ENCODE measurements around the gene RAPH1. TPM values are rescaled to one million over a fixed set of nuclear protein-coding genes. Genes with fewer than 3 reads are reported as not detected.
"Not testable (repeated sequence)": the region's sequence is repeated elsewhere in the genome, so short reads cannot be mapped to it uniquely, and the experiment has no call there.

Gene RAPH1
- total RNA-seq, 2 experiments from 2014 or later = 0.98 to 1.3 TPM

- POLR2A ChIA-PET = no interaction called here
- H3K4me3 Mint-ChIP-seq = peak overlapping the region; percentile 82
- H3K36me3 Mint-ChIP-seq (ENCODE audit: low read depth) = peaks cover 8% of the 10 kb centered on the region
- no peak for DNase-seq
- peaks cover 10% of the 10 kb centered on the region for H3K9me3 Mint-ChIP-seq
- peaks cover 20% of the 10 kb centered on the region for H3K4me1 Mint-ChIP-seq
- CTCF ChIA-PET = no interaction called here
- H3K27ac Mint-ChIP-seq = no peak overlapping the region
- H3K27me3 Mint-ChIP-seq = peaks cover 59% of the 10 kb centered on the region
Measured at GRCh38 chr2:203535784-203536585, 884 bp upstream of the RAPH1 start.

DNA sequence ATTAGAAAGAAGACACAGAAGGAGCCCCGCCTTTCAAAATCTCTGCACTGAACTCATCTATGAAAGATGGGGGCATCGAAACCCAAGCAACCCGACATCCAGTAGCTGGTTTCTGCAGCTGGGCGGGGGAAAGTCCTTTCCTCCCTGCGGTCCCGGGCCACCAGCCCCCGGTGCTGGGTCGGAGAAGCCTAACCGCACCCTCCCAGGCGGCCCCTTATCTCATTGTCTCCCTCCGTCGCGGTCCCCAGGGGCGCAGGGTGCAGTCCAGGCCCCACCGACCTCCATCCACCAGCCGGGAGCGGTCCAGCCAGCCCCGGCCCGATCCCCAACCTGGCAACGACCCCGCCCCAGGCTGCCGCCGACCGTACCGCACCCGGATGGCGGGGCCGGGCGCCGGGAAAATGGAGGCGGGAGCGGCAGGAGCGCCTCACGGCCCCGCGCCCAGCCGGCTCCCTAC is 452 bp downstream of the RAPH1 start:
- Mint-ChIP-seq H3K27me3 (peaks cover 61% of the 10 kb centered on the region), H3K36me3 (ENCODE audit: low read depth) (peaks cover 8% of the 10 kb centered on the region), H3K9me3 (peaks cover 10% of the 10 kb centered on the region), H3K27ac (no peak overlapping the region), H3K4me3 (peak overlapping the region; percentile 71), H3K4me1 (peaks cover 20% of the 10 kb centered on the region)
- CTCF ChIA-PET = interaction anchor here (0.8 to 2.3 kb wide), 3 partner anchors 16 to 279 kb away, joined by 3 to 9 read pairs (median 5); no protein-coding TSS in a partner anchor
- peak; percentile 35 for DNase-seq
- POLR2A ChIA-PET = interaction anchor here (1.2 to 1.9 kb wide), 3 partner anchors 45 to 174 kb away, joined by 3 to 5 read pairs (median 3); no protein-coding TSS in a partner anchor

DNA sequence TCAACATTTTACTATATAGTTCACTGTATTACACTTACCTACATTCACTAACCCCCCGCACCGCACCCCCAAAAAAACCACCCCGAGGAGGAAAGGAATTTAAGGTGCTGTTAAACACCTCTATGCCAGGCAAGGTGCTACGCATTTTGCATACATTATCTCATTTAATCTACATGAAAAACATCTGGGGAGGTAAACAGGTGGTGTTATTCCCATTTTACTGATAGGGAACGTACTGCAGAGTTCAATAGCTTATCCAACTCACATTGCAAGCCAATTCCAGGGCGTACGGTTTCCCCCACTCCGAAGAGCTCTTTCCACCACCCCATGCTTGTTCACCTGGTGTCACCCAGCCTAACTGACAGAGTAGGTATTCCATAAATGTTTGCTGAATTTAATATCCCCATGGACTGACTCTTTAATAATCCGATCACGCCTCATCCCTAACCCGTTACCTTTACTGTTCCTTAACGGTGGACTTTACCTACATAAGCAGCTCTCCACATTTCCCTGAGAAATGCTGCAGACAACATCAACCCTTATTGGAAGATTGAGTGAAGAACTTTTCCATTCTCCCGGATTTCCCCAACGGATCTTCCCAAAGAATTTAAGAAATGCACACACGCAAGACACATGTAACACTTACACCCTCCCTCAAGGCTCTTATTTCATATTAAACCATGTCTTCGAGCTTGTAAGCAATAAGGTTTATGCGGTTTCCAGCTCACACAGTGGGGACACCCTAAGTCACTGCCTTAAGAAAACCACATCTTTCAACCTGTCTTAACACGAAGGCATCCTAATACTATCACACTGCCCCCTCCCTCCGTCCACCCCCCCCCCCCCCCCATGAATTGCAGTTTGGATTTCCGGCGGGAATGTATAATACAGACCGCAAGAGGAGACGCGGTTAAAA is 1.2 kb downstream of the RAPH1 start:
- Mint-ChIP-seq H3K27me3 (peaks cover 59% of the 10 kb centered on the region), H3K4me3 (peak overlapping the region; percentile 71), H3K36me3 (ENCODE audit: low read depth) (peaks cover 8% of the 10 kb centered on the region), H3K4me1 (peaks cover 20% of the 10 kb centered on the region), H3K9me3 (peaks cover 10% of the 10 kb centered on the region), H3K27ac (no peak overlapping the region)
- peak; percentile 27 for DNase-seq
- ChIA-PET CTCF (interaction anchor here (0.7 to 2.3 kb wide), 5 partner anchors 12 to 281 kb away, joined by 3 to 9 read pairs (median 3); no protein-coding TSS in a partner anchor), POLR2A (interaction anchor here (0.9 to 1.9 kb wide), 4 partner anchors 45 to 175 kb away, joined by 3 to 5 read pairs (median 4); no protein-coding TSS in a partner anchor)

DNA sequence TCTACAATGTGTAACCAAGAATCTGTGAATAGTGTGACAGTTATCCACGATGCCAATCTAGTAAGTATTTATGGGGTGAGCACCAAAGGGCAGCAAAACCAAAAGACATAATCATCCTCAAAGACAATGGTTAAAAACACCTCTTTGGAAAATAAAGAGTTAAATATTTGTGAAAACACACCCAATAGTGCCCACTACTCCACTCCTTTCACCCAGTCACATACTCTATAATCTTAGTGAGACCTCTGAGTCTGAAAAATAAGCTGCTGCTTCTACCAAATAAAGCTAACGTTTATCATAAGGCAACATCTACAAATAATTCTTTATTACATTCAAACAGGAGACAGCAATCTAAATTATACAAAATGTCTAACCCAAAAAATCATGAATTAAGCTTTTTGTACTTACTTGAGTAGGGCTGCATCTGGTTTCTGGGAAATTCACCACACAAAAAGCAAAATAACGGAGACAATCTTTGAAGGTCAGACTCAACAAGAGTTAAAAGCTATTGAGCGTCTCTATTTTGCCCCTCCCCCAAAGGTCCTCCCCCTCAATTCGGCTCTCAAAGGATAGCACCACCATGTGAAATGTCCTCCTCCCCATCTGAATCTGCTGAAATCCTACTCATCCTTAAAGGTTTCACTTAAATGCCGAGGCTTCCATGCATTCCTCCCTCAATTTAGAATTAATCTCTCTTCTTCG is 2.0 kb downstream of the RAPH1 start:
- Mint-ChIP-seq H3K9me3 (peaks cover 9% of the 10 kb centered on the region), H3K4me3 (no peak overlapping the region), H3K4me1 (peaks cover 20% of the 10 kb centered on the region), H3K36me3 (ENCODE audit: low read depth) (peaks cover 4% of the 10 kb centered on the region), H3K27me3 (peaks cover 51% of the 10 kb centered on the region), H3K27ac (no peak overlapping the region)
- no peak for DNase-seq
- CTCF ChIA-PET = interaction anchor here (0.7 to 2.3 kb wide), 3 partner anchors 11 to 282 kb away, joined by 3 to 9 read pairs (median 3); no protein-coding TSS in a partner anchor
- POLR2A ChIA-PET = interaction anchor here (0.9 to 1.9 kb wide), 3 partner anchors 46 to 176 kb away, joined by 3 to 5 read pairs (median 4); no protein-coding TSS in a partner anchor

DNA sequence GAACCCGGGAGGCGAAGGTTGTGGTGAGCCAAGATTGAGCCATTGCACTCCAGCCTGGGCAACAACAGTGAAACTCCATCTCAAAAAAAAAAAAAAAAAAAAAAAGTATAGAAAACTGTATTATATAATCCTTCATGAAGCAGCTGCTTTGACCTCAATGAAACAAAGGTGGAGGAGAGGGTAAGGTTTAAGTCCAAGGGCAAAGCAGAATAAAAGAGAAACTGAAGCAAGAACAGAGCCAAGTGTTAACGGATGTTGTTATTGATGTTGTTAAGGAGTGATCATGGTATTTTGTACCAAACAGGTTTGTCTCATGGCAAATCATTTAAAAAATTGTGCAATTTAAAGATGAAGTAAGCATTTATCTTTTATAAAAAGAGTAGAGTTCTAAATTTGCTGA is 7.4 kb downstream of the RAPH1 start:
- ChIA-PET POLR2A (interaction anchor here (0.9 kb wide), 1 partner anchor 9 kb away, joined by 3 read pairs; no protein-coding TSS in a partner anchor), CTCF (interaction anchor here (0.6 kb wide), 1 partner anchor 113 kb away, joined by 3 read pairs; no protein-coding TSS in a partner anchor)
- H3K9me3 Mint-ChIP-seq = no peaks in the 10 kb centered on the region
- no peak for DNase-seq
- peaks cover 11% of the 10 kb centered on the region for H3K27me3 Mint-ChIP-seq
- no peaks in the 10 kb centered on the region for H3K36me3 Mint-ChIP-seq (ENCODE audit: low read depth)
- no peak overlapping the region for H3K27ac Mint-ChIP-seq
- H3K4me1 Mint-ChIP-seq = no peaks in the 10 kb centered on the region
- no peak overlapping the region for H3K4me3 Mint-ChIP-seq

- H3K4me1 Mint-ChIP-seq; H3K9me3 Mint-ChIP-seq; H3K27me3 Mint-ChIP-seq; DNase-seq; CTCF ChIA-PET; H3K27ac Mint-ChIP-seq; POLR2A ChIA-PET; H3K36me3 Mint-ChIP-seq (ENCODE audit: low read depth); H3K4me3 Mint-ChIP-seq: not testable (repeated sequence)
Measured at GRCh38 chr2:203513268-203513667, 21.8 kb downstream of the RAPH1 start.

DNA sequence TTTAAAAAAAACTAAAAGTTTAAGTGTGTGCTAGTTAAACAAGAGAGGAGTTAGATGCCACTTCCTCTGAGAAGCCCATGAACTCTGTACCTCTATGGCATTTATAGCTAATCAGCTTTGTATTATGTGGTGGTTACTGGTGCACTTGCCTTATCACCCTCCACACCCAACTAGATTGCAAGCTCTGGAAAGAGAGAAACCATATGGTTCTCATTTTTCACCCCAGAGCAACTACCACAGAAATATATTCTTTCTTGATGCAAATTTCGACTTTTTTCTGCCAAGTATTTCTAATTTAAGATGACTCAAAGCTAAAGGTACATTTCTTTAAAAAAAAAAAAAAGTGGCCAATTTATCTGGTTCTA is 24.2 kb downstream of the RAPH1 start:
- H3K9me3 Mint-ChIP-seq = peaks cover 5% of the 10 kb centered on the region
- H3K4me3 Mint-ChIP-seq = no peak overlapping the region
- POLR2A ChIA-PET = no interaction called here
- CTCF ChIA-PET = no interaction called here
- no peak overlapping the region for H3K27ac Mint-ChIP-seq
- no peaks in the 10 kb centered on the region for H3K4me1 Mint-ChIP-seq
- no peaks in the 10 kb centered on the region for H3K27me3 Mint-ChIP-seq
- no peak for DNase-seq
- peaks cover 3% of the 10 kb centered on the region for H3K36me3 Mint-ChIP-seq (ENCODE audit: low read depth)

DNA sequence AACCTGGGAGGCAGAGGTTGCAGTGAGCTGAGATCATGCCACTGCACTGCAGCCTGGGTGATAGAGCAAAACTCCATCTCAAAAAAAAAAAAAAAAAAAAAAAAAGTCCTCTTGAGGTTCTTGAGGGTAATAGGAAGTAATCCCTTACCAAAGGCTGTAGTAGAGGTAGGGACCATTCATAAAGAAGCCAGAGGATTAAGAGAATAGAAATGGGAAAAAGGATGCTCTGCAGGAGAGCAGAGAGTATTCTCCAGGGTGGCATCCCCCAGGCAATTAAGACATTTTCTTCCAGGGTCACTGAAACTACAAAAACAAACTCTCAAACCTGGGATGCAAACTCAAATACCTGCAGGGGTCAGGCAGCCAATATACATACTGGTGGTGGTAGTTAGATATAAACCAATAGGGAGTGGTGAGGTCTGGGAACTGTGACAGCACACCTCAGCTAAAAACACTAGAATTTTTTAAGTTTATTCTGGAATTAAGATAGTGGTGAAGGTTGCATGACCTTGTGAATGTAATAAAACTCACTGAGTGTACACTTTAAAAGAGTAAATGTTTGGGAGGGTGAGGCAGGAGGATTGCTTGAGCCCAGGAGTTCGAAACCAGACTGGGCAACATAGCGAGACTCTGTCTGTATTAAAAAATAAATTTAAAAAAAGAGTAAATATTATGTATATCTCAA is 24.7 kb downstream of the RAPH1 start:
- ChIA-PET CTCF (interaction anchor here (1.1 kb wide), 1 partner anchor 8 kb away, joined by 3 read pairs; no protein-coding TSS in a partner anchor), POLR2A (no interaction called here)
- H3K9me3 Mint-ChIP-seq = peaks cover 5% of the 10 kb centered on the region
- H3K27me3 Mint-ChIP-seq = no peaks in the 10 kb centered on the region
- no peak overlapping the region for H3K4me3 Mint-ChIP-seq
- no peak for DNase-seq
- H3K36me3 Mint-ChIP-seq (ENCODE audit: low read depth) = peaks cover 3% of the 10 kb centered on the region
- H3K4me1 Mint-ChIP-seq = no peaks in the 10 kb centered on the region
- no peak overlapping the region for H3K27ac Mint-ChIP-seq

GRCh38 chr2:203503460-203503859 is 31.6 kb downstream of the RAPH1 start:
- POLR2A ChIA-PET; CTCF ChIA-PET; H3K9me3 Mint-ChIP-seq; H3K36me3 Mint-ChIP-seq (ENCODE audit: low read depth); DNase-seq; H3K27me3 Mint-ChIP-seq; H3K4me3 Mint-ChIP-seq; H3K27ac Mint-ChIP-seq; H3K4me1 Mint-ChIP-seq: not testable (repeated sequence)

DNA sequence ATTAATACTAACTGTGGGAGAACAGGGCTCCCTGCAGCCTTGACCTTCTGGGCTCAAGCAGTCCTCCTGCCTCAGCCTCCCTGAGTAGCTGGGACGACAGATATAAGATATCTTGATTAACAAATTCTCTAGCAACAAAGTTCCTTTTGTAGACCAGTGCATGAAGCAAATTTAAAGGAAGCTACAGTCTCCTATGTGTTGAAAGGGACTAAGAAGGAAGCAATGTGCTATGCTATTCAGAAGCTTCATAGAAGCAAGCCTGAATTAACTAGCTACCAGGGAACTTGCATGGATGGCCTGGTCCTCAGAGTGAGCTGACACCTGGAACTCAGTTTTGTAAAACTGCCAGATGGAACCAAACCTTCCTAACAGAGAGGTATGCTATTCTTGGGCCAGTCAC is 33.2 kb downstream of the RAPH1 start:
- H3K9me3 Mint-ChIP-seq = peaks cover 6% of the 10 kb centered on the region
- ChIA-PET CTCF (interaction anchor here (0.6 to 0.8 kb wide), 2 partner anchors 8 to 239 kb away, joined by 3 read pairs; no protein-coding TSS in a partner anchor), POLR2A (no interaction called here)
- H3K4me3 Mint-ChIP-seq = no peak overlapping the region
- no peak for DNase-seq
- H3K27ac Mint-ChIP-seq = no peak overlapping the region
- peaks cover 9% of the 10 kb centered on the region for H3K36me3 Mint-ChIP-seq (ENCODE audit: low read depth)
- H3K27me3 Mint-ChIP-seq = no peaks in the 10 kb centered on the region
- H3K4me1 Mint-ChIP-seq = no peaks in the 10 kb centered on the region

- Mint-ChIP-seq H3K9me3 (peaks cover 6% of the 10 kb centered on the region), H3K36me3 (ENCODE audit: low read depth) (peaks cover 9% of the 10 kb centered on the region), H3K27me3 (no peaks in the 10 kb centered on the region), H3K27ac (no peak overlapping the region), H3K4me3 (no peak overlapping the region), H3K4me1 (no peaks in the 10 kb centered on the region)
- POLR2A ChIA-PET = no interaction called here
- DNase-seq = no peak
- CTCF ChIA-PET = interaction anchor here (0.6 kb wide), 2 partner anchors 149 to 240 kb away, joined by 3 read pairs; no protein-coding TSS in a partner anchor
Measured at GRCh38 chr2:203500951-203501350, 34.1 kb downstream of the RAPH1 start.

DNA sequence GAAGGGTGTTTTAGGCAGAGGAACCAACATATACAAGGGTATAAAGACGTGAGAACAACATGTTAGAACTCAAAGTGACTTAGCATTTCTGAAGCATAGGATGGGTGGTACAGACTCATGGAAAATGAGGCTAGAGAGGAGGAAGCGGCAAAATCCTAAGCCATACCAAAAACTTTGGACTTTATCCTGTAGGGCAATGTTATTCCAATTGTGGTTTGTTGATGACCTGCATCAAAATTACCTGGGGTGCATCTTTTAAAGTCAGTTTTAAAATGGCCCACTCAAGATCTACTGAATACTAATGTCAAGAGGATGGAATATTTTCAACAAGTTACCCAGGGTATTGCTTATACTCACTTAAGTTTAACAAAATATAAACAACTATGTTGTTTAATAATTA is 34.8 kb downstream of the RAPH1 start:
- H3K36me3 Mint-ChIP-seq (ENCODE audit: low read depth) = peaks cover 9% of the 10 kb centered on the region
- no peaks in the 10 kb centered on the region for H3K27me3 Mint-ChIP-seq
- POLR2A ChIA-PET = no interaction called here

More for the DNA sequence above, 34.8 kb downstream of the RAPH1 start:
- DNase-seq = no peak
- no peak overlapping the region for H3K27ac Mint-ChIP-seq
- CTCF ChIA-PET = interaction anchor here (0.6 kb wide), 2 partner anchors 9 to 150 kb away, joined by 3 to 4 read pairs; no protein-coding TSS in a partner anchor
- peaks cover 6% of the 10 kb centered on the region for H3K9me3 Mint-ChIP-seq
- H3K4me3 Mint-ChIP-seq = no peak overlapping the region
- H3K4me1 Mint-ChIP-seq = no peaks in the 10 kb centered on the region
